Activated CD4-positive, alpha-beta memory T cell treated with anti-CD3 and anti-CD28 coated beads, Interleukin-2, amount 10 ng/mL, durations not matched to agents 7 days and 5 days (primary cell): Measurements from ENCODE around the gene CADPS2. TPM values are rescaled to one million over a fixed set of nuclear protein-coding genes. Genes with fewer than 3 reads are reported as not detected.
"Not testable (repeated sequence)": the region's sequence is repeated elsewhere in the genome, so short reads cannot be mapped to it uniquely, and the experiment has no call there.

Experiments
- CTCF ChIA-PET: fragments of 350-600 bp; sonication (Branson Sonifier 250); formaldehyde crosslinking; loops from one replicate; lab custom pipeline; 2021; ENCODE audit warnings: antibody characterized with exemption, inconsistent platforms; lab: Charles Lee
- POLR2A ChIA-PET: fragments of 350-600 bp; sonication (Branson Sonifier 250); formaldehyde crosslinking; loops from one replicate; lab custom pipeline; 2021; ENCODE audit warnings: antibody characterized with exemption; lab: Charles Lee
- DNase-seq: peaks from one replicate; pipeline ENCODE4 v3.0.0-alpha.2; 2020
- H3K27ac Mint-ChIP-seq: one replicate; pipeline ENCODE4 v1.8.0; 2021; ENCODE audit warnings: mild to moderate bottlenecking, mixed read lengths
- H3K27me3 Mint-ChIP-seq: one replicate; pipeline ENCODE4 v1.8.0; 2021; ENCODE audit warnings: mixed read lengths
- H3K36me3 Mint-ChIP-seq: one replicate; pipeline ENCODE4 v1.8.0; 2021; ENCODE audit warnings: low read depth, mixed read lengths
- H3K4me1 Mint-ChIP-seq: one replicate; pipeline ENCODE4 v1.8.0; 2021; ENCODE audit warnings: mixed read lengths
- H3K4me3 Mint-ChIP-seq: one replicate; pipeline ENCODE4 v1.8.0; 2021; ENCODE audit warnings: mild to moderate bottlenecking, mixed read lengths
- H3K9me3 Mint-ChIP-seq: one replicate; pipeline ENCODE4 v1.8.0; 2021; ENCODE audit warnings: mixed read lengths
- total RNA-seq, 2 experiments: library from RNA; stranded (reverse); gene quantifications; one replicate each; pipeline ENCODE4 v1.2.3, GENCODE V29; 2021

Gene CADPS2
- total RNA-seq, 2 experiments from 2014 or later = not detected

DNA sequence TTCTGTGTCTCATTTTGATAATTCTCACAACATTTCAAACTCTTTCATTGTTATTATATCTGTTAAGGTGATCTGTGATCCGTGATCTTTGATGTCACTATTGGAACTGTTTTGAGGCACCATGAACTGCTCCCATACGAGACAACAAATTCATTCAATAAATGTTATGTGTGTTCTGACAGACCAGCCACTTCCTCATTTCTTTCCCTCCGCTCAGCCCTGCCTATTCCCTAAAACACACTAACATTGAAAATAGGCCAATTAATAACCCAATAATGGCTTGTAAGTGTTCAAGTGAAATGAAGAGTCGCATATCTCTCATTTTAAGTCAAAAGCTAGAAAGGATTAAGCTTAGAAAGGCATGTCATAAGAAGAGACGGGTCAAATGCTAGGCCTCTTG, 232.6 kb downstream of the CADPS2 start:
- POLR2A ChIA-PET = no interaction called here
- peaks cover 4% of the 10 kb centered on the region for H3K9me3 Mint-ChIP-seq
- H3K4me1 Mint-ChIP-seq = no peaks in the 10 kb centered on the region
- no peak overlapping the region for H3K27ac Mint-ChIP-seq
- CTCF ChIA-PET = no interaction called here
- H3K4me3 Mint-ChIP-seq = no peak overlapping the region
- no peak for DNase-seq
- no peaks in the 10 kb centered on the region for H3K27me3 Mint-ChIP-seq
- no peaks in the 10 kb centered on the region for H3K36me3 Mint-ChIP-seq

DNA sequence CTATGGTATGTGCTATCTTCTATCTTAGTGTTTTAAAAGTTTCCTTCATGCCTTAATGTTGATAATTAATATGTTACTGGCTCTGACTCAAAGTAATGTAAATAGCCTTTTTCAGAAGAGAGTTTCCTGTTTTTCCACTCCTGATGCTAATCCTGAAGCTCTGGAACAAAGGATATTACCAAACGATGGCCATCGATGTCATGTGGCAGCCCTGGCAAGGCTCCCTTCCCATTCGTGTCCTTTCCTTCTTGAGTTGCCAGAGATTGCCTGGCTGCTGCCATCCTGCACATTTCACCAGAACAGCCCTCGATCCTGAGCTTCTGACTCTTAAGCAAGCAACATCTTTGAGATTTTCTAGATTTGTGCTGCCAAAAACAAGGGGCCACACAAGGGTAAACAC, 233.4 kb downstream of the CADPS2 start:
- H3K4me3 Mint-ChIP-seq = no peak overlapping the region
- no peak overlapping the region for H3K27ac Mint-ChIP-seq
- CTCF ChIA-PET = no interaction called here
- no peaks in the 10 kb centered on the region for H3K27me3 Mint-ChIP-seq
- no peak for DNase-seq
- POLR2A ChIA-PET = no interaction called here
- no peaks in the 10 kb centered on the region for H3K36me3 Mint-ChIP-seq
- no peaks in the 10 kb centered on the region for H3K4me1 Mint-ChIP-seq
- H3K9me3 Mint-ChIP-seq = peaks cover 4% of the 10 kb centered on the region

- H3K27me3 Mint-ChIP-seq = no peaks in the 10 kb centered on the region
- H3K27ac Mint-ChIP-seq = no peak overlapping the region
- H3K4me3 Mint-ChIP-seq = no peak overlapping the region
- H3K36me3 Mint-ChIP-seq = no peaks in the 10 kb centered on the region
- no peak for DNase-seq
- ChIA-PET POLR2A (no interaction called here), CTCF (no interaction called here)
- peaks cover 6% of the 10 kb centered on the region for H3K9me3 Mint-ChIP-seq
- H3K4me1 Mint-ChIP-seq = no peaks in the 10 kb centered on the region
Observed at GRCh38 chr7:122651451-122651850, 234.8 kb downstream of the CADPS2 start.

DNA sequence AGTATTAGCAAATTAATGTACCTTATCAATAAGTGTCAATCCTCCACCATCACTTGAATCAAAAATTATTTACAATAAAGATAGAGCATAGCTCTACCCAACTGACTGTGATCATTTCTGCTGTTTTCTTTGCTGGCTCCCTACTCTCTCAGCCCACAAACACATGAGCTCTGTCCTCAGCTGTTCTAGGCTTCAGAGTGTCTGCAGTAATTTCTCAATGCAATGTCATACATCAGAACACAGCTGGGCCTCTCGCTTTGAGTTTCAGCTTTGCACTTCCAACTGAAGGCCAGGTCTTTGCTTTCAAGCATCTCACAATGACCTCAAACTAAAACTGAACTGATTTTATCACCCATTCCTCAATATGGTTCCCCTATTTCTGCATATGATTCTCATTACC, 243.0 kb downstream of the CADPS2 start:
- ChIA-PET POLR2A (no interaction called here), CTCF (no interaction called here)
- Mint-ChIP-seq H3K4me3 (no peak overlapping the region), H3K27me3 (no peaks in the 10 kb centered on the region), H3K4me1 (no peaks in the 10 kb centered on the region), H3K36me3 (no peaks in the 10 kb centered on the region), H3K27ac (no peak overlapping the region), H3K9me3 (peaks cover 20% of the 10 kb centered on the region)
- no peak for DNase-seq

DNA sequence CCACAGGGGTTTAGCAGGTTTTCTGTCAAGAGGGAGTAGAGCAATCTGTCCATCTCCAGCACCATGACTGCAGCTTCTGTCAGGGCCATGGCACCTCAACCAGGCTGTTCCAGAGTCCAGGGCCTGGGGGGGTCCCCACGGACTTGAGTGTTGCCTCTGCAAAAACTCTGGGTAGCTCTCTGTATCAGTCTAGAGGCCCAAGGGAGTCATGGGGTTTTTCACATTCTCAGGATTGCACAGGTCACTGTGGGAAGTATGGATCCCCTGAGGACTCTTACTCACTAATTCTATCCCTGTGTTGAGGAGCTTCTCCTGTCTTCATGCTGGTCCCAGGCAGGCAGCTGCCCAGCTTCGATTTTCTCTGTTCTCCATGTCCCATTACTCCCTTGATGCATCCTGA, 247.8 kb downstream of the CADPS2 start:
- DNase-seq = no peak
- Mint-ChIP-seq H3K36me3 (no peaks in the 10 kb centered on the region), H3K9me3 (peaks cover 26% of the 10 kb centered on the region), H3K27ac (no peak overlapping the region), H3K27me3 (no peaks in the 10 kb centered on the region), H3K4me3 (no peak overlapping the region), H3K4me1 (no peaks in the 10 kb centered on the region)
- CTCF ChIA-PET = no interaction called here
- POLR2A ChIA-PET = no interaction called here

DNA sequence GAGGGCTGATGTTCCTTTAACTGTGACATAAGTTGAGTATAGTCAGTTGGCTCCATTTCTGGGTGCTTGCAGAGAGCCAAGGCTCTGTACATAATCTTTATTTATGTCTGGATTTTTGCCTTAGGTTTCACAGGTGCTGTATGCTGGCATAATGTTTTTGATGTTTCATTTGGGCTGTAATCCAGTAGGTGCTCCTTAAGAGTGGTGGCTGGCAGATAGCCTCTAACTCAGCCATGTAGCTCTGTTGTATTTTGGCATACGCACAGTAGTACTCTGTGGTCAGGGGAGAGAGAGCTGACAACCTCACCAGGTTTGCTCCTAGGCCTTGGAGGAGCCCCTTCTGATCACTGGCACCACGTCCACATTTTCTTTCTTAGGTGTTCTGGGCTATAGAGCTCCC, 248.5 kb downstream of the CADPS2 start:
- no peak for DNase-seq
- Mint-ChIP-seq H3K4me1 (no peaks in the 10 kb centered on the region), H3K27ac (no peak overlapping the region), H3K36me3 (no peaks in the 10 kb centered on the region), H3K4me3 (no peak overlapping the region), H3K9me3 (peaks cover 21% of the 10 kb centered on the region), H3K27me3 (no peaks in the 10 kb centered on the region)
- POLR2A ChIA-PET = no interaction called here
- CTCF ChIA-PET = no interaction called here

GRCh38 chr7:122635481-122635880, 250.8 kb downstream of the CADPS2 start:
- CTCF ChIA-PET, H3K36me3 Mint-ChIP-seq, DNase-seq, POLR2A ChIA-PET, H3K27me3 Mint-ChIP-seq, H3K27ac Mint-ChIP-seq, H3K4me1 Mint-ChIP-seq, H3K4me3 Mint-ChIP-seq: not testable (repeated sequence)
- peaks cover 21% of the 10 kb centered on the region for H3K9me3 Mint-ChIP-seq

DNA sequence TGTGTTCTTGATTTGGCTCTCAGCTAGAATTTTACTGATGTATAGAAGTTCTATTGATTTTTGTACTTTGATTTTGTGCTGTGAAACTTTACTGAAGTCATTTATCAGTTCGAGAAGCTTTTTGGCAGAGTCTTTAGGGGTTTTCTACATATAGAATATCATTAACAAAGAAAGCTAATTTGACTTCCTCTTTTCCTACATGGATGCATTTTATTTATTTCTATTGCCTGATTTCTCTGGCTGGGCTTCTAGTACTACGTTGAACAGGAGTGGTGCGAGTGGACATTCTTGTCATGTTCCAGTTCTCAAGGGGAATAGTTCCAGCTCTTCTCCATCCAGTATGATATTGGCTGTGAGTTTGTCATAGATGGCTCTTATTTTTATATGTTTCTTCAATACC, 252.8 kb downstream of the CADPS2 start:
- no peak for DNase-seq
- H3K36me3 Mint-ChIP-seq = no peaks in the 10 kb centered on the region
- no peaks in the 10 kb centered on the region for H3K4me1 Mint-ChIP-seq
- POLR2A ChIA-PET = no interaction called here
- no peak overlapping the region for H3K27ac Mint-ChIP-seq
- no peaks in the 10 kb centered on the region for H3K27me3 Mint-ChIP-seq
- H3K9me3 Mint-ChIP-seq = peaks cover 11% of the 10 kb centered on the region
- CTCF ChIA-PET = no interaction called here
- no peak overlapping the region for H3K4me3 Mint-ChIP-seq

DNA sequence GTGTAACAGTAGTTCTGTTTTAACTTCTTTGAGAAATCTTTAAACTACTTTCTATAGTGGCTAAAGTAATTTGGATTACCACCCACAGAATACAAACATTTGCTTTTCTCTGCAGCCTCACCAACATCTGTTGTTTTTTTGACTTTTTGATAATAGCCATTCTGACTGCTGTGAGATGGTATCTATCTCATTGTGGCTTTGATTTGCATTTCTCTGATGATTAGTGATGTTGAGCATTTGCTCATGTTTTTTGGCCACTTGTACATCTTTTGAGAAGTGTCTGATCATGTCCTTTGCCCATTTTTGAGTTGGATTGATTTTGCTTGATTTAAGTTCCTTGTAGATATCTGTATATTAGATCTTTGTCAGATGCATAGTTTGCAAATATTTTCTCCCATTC, 254.0 kb downstream of the CADPS2 start:
- peaks cover 11% of the 10 kb centered on the region for H3K9me3 Mint-ChIP-seq
- ChIA-PET POLR2A (no interaction called here), CTCF (no interaction called here)
- H3K27ac Mint-ChIP-seq = no peak overlapping the region
- H3K27me3 Mint-ChIP-seq = no peaks in the 10 kb centered on the region
- no peaks in the 10 kb centered on the region for H3K4me1 Mint-ChIP-seq
- H3K36me3 Mint-ChIP-seq = no peaks in the 10 kb centered on the region
- DNase-seq = no peak
- H3K4me3 Mint-ChIP-seq = no peak overlapping the region

DNA sequence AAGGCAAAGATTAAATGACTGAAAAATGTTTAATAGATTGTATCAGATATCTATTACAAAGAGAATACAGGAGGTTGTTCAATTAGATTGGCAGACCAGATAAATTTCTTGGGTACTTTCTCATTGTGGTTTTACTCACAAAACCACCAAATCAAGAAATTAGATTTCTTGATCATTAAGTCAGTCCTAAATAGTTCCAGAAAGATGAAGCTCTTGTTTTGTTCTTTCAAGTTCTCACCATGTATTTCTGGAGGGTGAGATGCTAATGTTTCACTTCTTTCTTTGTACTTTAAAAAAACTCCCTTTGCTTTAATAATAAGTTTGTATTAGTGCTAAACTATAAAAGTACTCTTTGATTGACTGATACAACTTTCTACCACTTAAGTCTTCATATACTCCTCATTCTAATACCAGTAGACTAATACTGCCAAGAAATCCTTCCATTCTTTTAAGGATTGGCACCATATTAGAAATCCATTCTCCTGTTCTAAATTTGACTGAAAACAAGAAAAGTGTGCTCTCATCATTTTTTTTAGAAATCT, 256.8 kb downstream of the CADPS2 start:
- CTCF ChIA-PET = no interaction called here

DNA sequence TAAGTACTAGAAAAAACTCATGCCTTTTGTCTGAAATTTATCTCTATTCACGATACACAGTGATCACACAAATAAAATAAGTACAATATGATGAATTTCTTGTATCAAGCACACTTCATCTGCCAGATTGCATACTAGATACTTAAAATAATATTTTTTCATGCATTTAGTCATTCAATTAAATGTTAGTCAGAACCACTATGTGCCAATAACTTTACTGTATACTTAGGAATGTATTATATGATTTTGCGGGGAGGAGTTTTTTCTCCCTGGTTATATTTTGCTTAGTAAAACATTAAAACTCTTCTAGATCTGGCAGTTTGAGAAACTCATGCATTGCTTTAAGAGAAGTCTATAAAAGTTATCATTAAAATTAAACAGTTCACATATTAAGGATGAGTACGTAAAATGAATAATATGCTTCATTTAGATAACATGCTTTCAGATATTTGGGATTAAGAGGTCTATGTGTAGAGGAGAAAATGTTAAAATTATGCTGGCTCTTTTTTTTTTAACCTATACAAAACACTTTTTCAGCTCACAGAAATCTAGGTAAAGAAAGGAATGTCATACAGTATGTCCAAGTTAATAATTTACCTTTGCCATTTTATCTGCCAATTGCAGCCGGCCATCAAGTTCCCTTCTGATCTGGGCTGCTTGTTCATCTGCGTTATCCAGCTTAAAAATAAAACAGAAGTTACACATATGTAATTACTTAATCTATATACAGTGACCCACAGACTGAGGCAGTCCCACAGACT, 257.4 kb downstream of the CADPS2 start:
- Mint-ChIP-seq H3K4me3 (no peak overlapping the region), H3K4me1 (no peaks in the 10 kb centered on the region), H3K27ac (no peak overlapping the region), H3K27me3 (no peaks in the 10 kb centered on the region), H3K36me3 (no peaks in the 10 kb centered on the region), H3K9me3 (peaks cover 7% of the 10 kb centered on the region)
- ChIA-PET POLR2A (no interaction called here), CTCF (no interaction called here)
- no peak for DNase-seq

More for the DNA sequence above, 256.8 kb downstream of the CADPS2 start:
- Mint-ChIP-seq H3K36me3 (no peaks in the 10 kb centered on the region), H3K9me3 (peaks cover 9% of the 10 kb centered on the region), H3K27ac (no peak overlapping the region), H3K27me3 (no peaks in the 10 kb centered on the region), H3K4me3 (no peak overlapping the region), H3K4me1 (no peaks in the 10 kb centered on the region)
- POLR2A ChIA-PET = no interaction called here
- DNase-seq = no peak

GRCh38 chr7:122626785-122627184, 259.5 kb downstream of the CADPS2 start:
- Mint-ChIP-seq H3K4me3 (no peak overlapping the region), H3K27ac (no peak overlapping the region), H3K36me3 (no peaks in the 10 kb centered on the region), H3K4me1 (no peaks in the 10 kb centered on the region), H3K27me3 (no peaks in the 10 kb centered on the region), H3K9me3 (peaks cover 7% of the 10 kb centered on the region)
- CTCF ChIA-PET = no interaction called here
- no peak for DNase-seq
- POLR2A ChIA-PET = no interaction called here

GRCh38 chr7:122622682-122623081, 263.6 kb downstream of the CADPS2 start:
- Mint-ChIP-seq H3K27ac (no peak overlapping the region), H3K27me3 (no peaks in the 10 kb centered on the region), H3K9me3 (peaks cover 7% of the 10 kb centered on the region), H3K4me1 (no peaks in the 10 kb centered on the region), H3K4me3 (no peak overlapping the region), H3K36me3 (no peaks in the 10 kb centered on the region)
- CTCF ChIA-PET = no interaction called here
- DNase-seq = no peak
- POLR2A ChIA-PET = no interaction called here

DNA sequence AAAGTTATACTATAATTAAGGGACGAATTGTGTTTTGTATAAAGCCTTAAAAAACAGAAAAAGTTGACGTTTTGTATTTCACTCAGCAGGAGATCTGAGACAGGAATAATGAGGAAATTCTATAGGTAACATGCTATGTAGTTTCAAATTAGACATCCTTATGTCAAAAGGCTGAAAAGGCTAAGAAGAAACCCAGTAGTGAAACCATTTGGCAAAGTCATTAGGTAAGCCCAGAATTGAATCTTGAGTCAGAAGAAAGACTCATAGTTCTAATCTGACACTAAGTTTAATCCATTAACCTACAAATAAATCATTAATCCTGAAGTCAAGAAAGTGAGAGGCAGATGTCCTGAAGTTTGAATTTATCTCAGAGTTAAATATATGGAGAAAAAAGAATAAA, 266.6 kb downstream of the CADPS2 start:
- no peak for DNase-seq
- no peak overlapping the region for H3K27ac Mint-ChIP-seq
- H3K4me3 Mint-ChIP-seq = no peak overlapping the region
- no peaks in the 10 kb centered on the region for H3K4me1 Mint-ChIP-seq
- CTCF ChIA-PET = no interaction called here
- POLR2A ChIA-PET = no interaction called here
- H3K27me3 Mint-ChIP-seq = no peaks in the 10 kb centered on the region
- H3K9me3 Mint-ChIP-seq = no peaks in the 10 kb centered on the region
- no peaks in the 10 kb centered on the region for H3K36me3 Mint-ChIP-seq
